ENCODE results near the gene THADA. TPM values are rescaled to one million over a fixed set of nuclear protein-coding genes. Genes with fewer than 3 reads are reported as not detected.

The THADA gene
- total RNA-seq, 1 experiment from 2014 or later = 20.1 TPM

- H3K4me3 Mint-ChIP-seq = no peak overlapping the region
- H3K23me2 ChIP-seq (ENCODE audit: insufficient read length, low read depth, low read length, poor library complexity, severe bottlenecking) = no peaks in the 10 kb centered on the region
- H4K8ac ChIP-seq (replicated peaks; ENCODE audit: insufficient read length, low read depth, low read length) = no peak overlapping the region
- H3K9ac ChIP-seq (ENCODE audit: extremely low read depth, insufficient read length, low read length) = no peak overlapping the region
- H3K14ac ChIP-seq (ENCODE audit: insufficient read depth, low read length) = no peak overlapping the region
- no peaks in the 10 kb centered on the region for H3K79me1 ChIP-seq (ENCODE audit: insufficient read depth, low read depth, low read length, poor library complexity, severe bottlenecking)
- H3K9me3 ChIP-seq (ENCODE audit: control insufficient read depth, low read depth, low read length) = no peaks in the 10 kb centered on the region
- no peak overlapping the region for H2BK120ac ChIP-seq (ENCODE audit: low read depth, low read length, poor library complexity, severe bottlenecking)
- no peak overlapping the region for H3T11ph ChIP-seq (ENCODE audit: low read length)
- no peak for DNase-seq
- no peak overlapping the region for H2BK15ac ChIP-seq (ENCODE audit: low read depth, low read length)
- H3K79me2 ChIP-seq (ENCODE audit: insufficient read depth, low read length) = no peaks in the 10 kb centered on the region
- peak overlapping the region in 1 of 3 experiments; percentile 4; a peak in 1 of 7 replicates for H3K27ac Mint-ChIP-seq
- H3K36me3 Mint-ChIP-seq (ENCODE audit: insufficient read depth in 1 of 3, low read depth in 3 of 3) = no peaks in the 10 kb centered on the region
- H3K27me3 Mint-ChIP-seq (ENCODE audit: low read depth) = no peaks in the 10 kb centered on the region
- H4K5ac ChIP-seq (ENCODE audit: insufficient read length, low read depth, low read length) = no peak overlapping the region
- H3K4ac ChIP-seq (ENCODE audit: low read depth, low read length) = no peak overlapping the region
- no peak overlapping the region for H2BK20ac ChIP-seq (ENCODE audit: low read depth, low read length, poor library complexity, severe bottlenecking)
- no peaks in the 10 kb centered on the region for H3K9me3 Mint-ChIP-seq
- no peaks in the 10 kb centered on the region for H3K27me3 ChIP-seq (ENCODE audit: insufficient read depth, low read length)
- H2AK5ac ChIP-seq (ENCODE audit: insufficient read length, low read length) = no peak overlapping the region
- no peak overlapping the region for H3K27ac ChIP-seq (ENCODE audit: insufficient read length, low read depth, low read length)
- no peak overlapping the region for H2BK12ac ChIP-seq (ENCODE audit: insufficient read length, low read depth, low read length)
- no peak overlapping the region for H4K91ac ChIP-seq (ENCODE audit: insufficient read length, low read depth, low read length)
- TF ChIP-seq CTCF (conservative IDR thresholded peaks at IDR 0.05) = no peak
- no peak overlapping the region for H2AFZ ChIP-seq (ENCODE audit: low read length)
- no peak overlapping the region for H2BK5ac ChIP-seq (ENCODE audit: insufficient read length, low read length)
- 0 out of 2 replicates have a peak, but pooled peaks cover 2% of the 10 kb centered on the region for H3K4me1 ChIP-seq (ENCODE audit: insufficient read depth, low read length)
- no peak overlapping the region for H3K56ac ChIP-seq (ENCODE audit: insufficient read length, low read depth, low read length)
- no peaks in the 10 kb centered on the region for H4K20me1 ChIP-seq (ENCODE audit: control insufficient read depth, insufficient read depth, insufficient read length)
- no CpG with 5 or more reads among the region's 3 CpGs for WGBS (ENCODE audit: extremely low coverage, insufficient read length, low lambda C conversion rate)
- H3K4me2 ChIP-seq (ENCODE audit: insufficient read depth, insufficient read length, low read length) = no peak overlapping the region
- H3K18ac ChIP-seq (ENCODE audit: insufficient read length, low read depth, low read length) = no peak overlapping the region
- no peaks in the 10 kb centered on the region for H3K4me1 Mint-ChIP-seq
- H3K23ac ChIP-seq (ENCODE audit: insufficient read length, low read depth, low read length) = no peak overlapping the region
Measured at GRCh38 chr2:43419243-43419642, 176.6 kb downstream of the THADA start.

All from H9 (cell line).